HL-60 (cell line): Measurements from ENCODE around the gene SFT2D1.

Experiments used
- DNase-seq, 2 experiments: peaks; one replicate each; pipeline ENCODE4 v3.0.0-alpha.2; 2010 to 2020; ENCODE audit warnings: low read depth in 1 of 2, low spot score in 1 of 2
- H3K27ac ChIP-seq: fragments of 250-450 bp; sonication (Bioruptor Pico); replicated peaks from 2 replicates; pipeline ENCODE4 v1.5.1; 2020; ENCODE audit warnings: mild to moderate bottlenecking, moderate library complexity
- H3K27me3 ChIP-seq: fragments of 250-450 bp; sonication (Bioruptor Pico); 2 replicates; pipeline ENCODE4 v1.5.1; 2021; ENCODE audit warnings: mild to moderate bottlenecking, moderate library complexity; ENCODE audit not compliant: insufficient read depth, poor library complexity, severe bottlenecking
- H3K4me3 ChIP-seq: replicated peaks from 2 replicates; pipeline ENCODE4 v1.5.1; 2011; ENCODE audit warnings: mild to moderate bottlenecking, control low read depth, low read length; ENCODE audit not compliant: insufficient read depth
- CTCF ChIP-seq: IDR thresholded peaks from one replicate; pipeline ENCODE4 v1.5.1; 2011; ENCODE audit warnings: low read length, control low read depth, inconsistent platforms; ENCODE audit not compliant: insufficient read depth
- GABPA ChIP-seq: IDR thresholded peaks from 2 replicates; pipeline ENCODE4 v1.6.1; 2012; ENCODE audit warnings: low read depth
- POLR2AphosphoS5 ChIP-seq: IDR thresholded peaks from 2 replicates; pipeline ENCODE4 v1.6.1; 2012; ENCODE audit warnings: low read depth
- REST ChIP-seq: IDR thresholded peaks from 2 replicates; pipeline ENCODE4 v1.6.1; 2012; ENCODE audit warnings: low read depth; ENCODE audit not compliant: insufficient replicate concordance
- SPI1 ChIP-seq: IDR thresholded peaks from 2 replicates; pipeline ENCODE4 v1.6.1; 2012; ENCODE audit warnings: low read depth, mild to moderate bottlenecking, borderline replicate concordance

SFT2D1 gene

GRCh38 chr6:166354143-166354542 is 11.8 kb upstream of the SFT2D1 start:
- Histone ChIP-seq H3K4me3 (no peak overlapping the region), H3K27ac (no peak overlapping the region), H3K27me3 (no peaks in the 10 kb centered on the region)
- TF ChIP-seq CTCF (no peak), SPI1 (no peak), POLR2AphosphoS5 (no peak), REST (no peak), GABPA (no peak)
- DNase-seq = no peak

GRCh38 chr6:166353507-166353906 is 11.2 kb upstream of the SFT2D1 start:
- DNase-seq = no peak
- no peak overlapping the region for H3K27ac ChIP-seq
- TF ChIP-seq CTCF (no peak), REST (no peak), GABPA (no peak), POLR2AphosphoS5 (no peak), SPI1 (no peak)
- no peak overlapping the region for H3K4me3 ChIP-seq
- no peaks in the 10 kb centered on the region for H3K27me3 ChIP-seq

GRCh38 chr6:166352923-166353322 is 10.6 kb upstream of the SFT2D1 start:
- no peaks in the 10 kb centered on the region for H3K27me3 ChIP-seq
- no peak overlapping the region for H3K4me3 ChIP-seq
- TF ChIP-seq POLR2AphosphoS5 (no peak), GABPA (no peak), SPI1 (no peak), CTCF (no peak), REST (no peak)
- no peak overlapping the region for H3K27ac ChIP-seq
- no peak for DNase-seq
